HepG2 (cell line): ENCODE measurements around the gene ZNF428. TPM values are rescaled to one million over a fixed set of nuclear protein-coding genes. Genes with fewer than 3 reads are reported as not detected.

ENCODE experiments used
- ARHGAP35 ChIP-seq: sonication (generic); formaldehyde crosslinking; IDR thresholded peaks from 2 replicates; pipeline ENCODE4 v1.9.0; 2022; ENCODE audit warnings: mild to moderate bottlenecking, inconsistent platforms, moderate library complexity, missing genetic modification reagents, borderline replicate concordance
- ATF7 ChIP-seq, 2 experiments: fragments of 450-650 bp in 1 of 2; sonication (generic) in 1 of 2; formaldehyde crosslinking in 1 of 2; IDR thresholded peaks; 2 replicates each; pipeline versions ENCODE4 v1.4.0 to v1.6.1; 2016 to 2020; ENCODE audit warnings: antibody characterized with exemption in 1 of 2, mild to moderate bottlenecking in 1 of 2, missing genetic modification reagents in 1 of 2
- CCDC6 ChIP-seq: sonication (generic); formaldehyde crosslinking; IDR thresholded peaks from 2 replicates; pipeline ENCODE4 v1.8.1; 2022; ENCODE audit warnings: mild to moderate bottlenecking, missing genetic modification reagents, moderate library complexity
- CREM ChIP-seq, 2 experiments: sonication (generic) in 1 of 2; formaldehyde crosslinking in 1 of 2; IDR thresholded peaks; 2 replicates each; pipeline versions ENCODE4 v1.4.0 to v1.6.1; 2016 to 2020; ENCODE audit warnings: antibody characterized with exemption in 1 of 2, mild to moderate bottlenecking in 1 of 2, missing genetic modification reagents in 1 of 2
- KDM5B ChIP-seq: sonication (generic); formaldehyde crosslinking; IDR thresholded peaks from 2 replicates; pipeline ENCODE4 v1.4.0; 2020; ENCODE audit warnings: missing genetic modification reagents, mild to moderate bottlenecking, borderline replicate concordance
- MTF1 ChIP-seq: sonication (generic); formaldehyde crosslinking; IDR thresholded peaks from 2 replicates; pipeline ENCODE4 v1.5.0; 2020; ENCODE audit warnings: missing genetic modification reagents
- NAIF1 ChIP-seq: sonication (generic); formaldehyde crosslinking; IDR thresholded peaks from 2 replicates; pipeline ENCODE4 v1.5.0; 2020; ENCODE audit warnings: mild to moderate bottlenecking, missing genetic modification reagents, borderline replicate concordance
- NFATC3 ChIP-seq: sonication (generic); formaldehyde crosslinking; IDR thresholded peaks from 2 replicates; pipeline ENCODE4 v1.5.1; 2020; ENCODE audit warnings: mild to moderate bottlenecking, missing genetic modification reagents
- PHF20 ChIP-seq: sonication (generic); formaldehyde crosslinking; IDR thresholded peaks from 2 replicates; pipeline ENCODE4 v1.5.0; 2020; ENCODE audit warnings: mild to moderate bottlenecking, missing genetic modification reagents
- PITX1 ChIP-seq: sonication (generic); formaldehyde crosslinking; IDR thresholded peaks from 2 replicates; pipeline ENCODE4 v1.5.1; 2020; ENCODE audit warnings: mild to moderate bottlenecking, missing genetic modification reagents
- SRSF9 ChIP-seq: fragments of 200-400 bp; formaldehyde crosslinking; IDR thresholded peaks from 2 replicates; pipeline ENCODE4 v1.6.1; 2018; ENCODE audit warnings: borderline replicate concordance, mild to moderate bottlenecking, low read depth, low read length; ENCODE audit not compliant: insufficient read depth, poor library complexity, severe bottlenecking
- TEAD3 ChIP-seq: optimal IDR thresholded peaks from 2 replicates; pipeline ENCODE3; 2016; ENCODE audit warnings: borderline replicate concordance
- XBP1 ChIP-seq: sonication (generic); formaldehyde crosslinking; IDR thresholded peaks from 2 replicates; pipeline ENCODE4 v1.5.0; 2020; ENCODE audit warnings: missing genetic modification reagents
- ZFP36L1 ChIP-seq: sonication (generic); formaldehyde crosslinking; IDR thresholded peaks from 2 replicates; pipeline ENCODE4 v1.8.0; 2022; ENCODE audit warnings: mild to moderate bottlenecking, missing genetic modification reagents, moderate library complexity
- ZFP90 ChIP-seq: sonication (generic); formaldehyde crosslinking; IDR thresholded peaks from 2 replicates; pipeline ENCODE4 v1.8.0; 2022; ENCODE audit warnings: missing genetic modification reagents, mild to moderate bottlenecking, inconsistent platforms, borderline replicate concordance
- ZNF232 ChIP-seq: sonication (generic); formaldehyde crosslinking; IDR thresholded peaks from 2 replicates; pipeline ENCODE4 v1.4.0; 2020; ENCODE audit warnings: missing genetic modification reagents, borderline replicate concordance
- ZNF335 ChIP-seq: sonication (generic); formaldehyde crosslinking; IDR thresholded peaks from 2 replicates; pipeline ENCODE4 v1.4.0; 2020; ENCODE audit warnings: missing genetic modification reagents
- ZNF33B ChIP-seq: sonication (generic); formaldehyde crosslinking; IDR thresholded peaks from 2 replicates; pipeline ENCODE4 v1.5.1; 2020; ENCODE audit warnings: mild to moderate bottlenecking, missing genetic modification reagents
- ZNF615 ChIP-seq: sonication (generic); formaldehyde crosslinking; IDR thresholded peaks from 2 replicates; pipeline ENCODE4 v1.5.0; 2020; ENCODE audit warnings: mild to moderate bottlenecking, missing genetic modification reagents, borderline replicate concordance
- ZNF644 ChIP-seq: IDR thresholded peaks from 2 replicates; pipeline ENCODE4 v1.6.1; 2016; ENCODE audit warnings: low read depth
- ZNF841 ChIP-seq: sonication (generic); formaldehyde crosslinking; IDR thresholded peaks from 2 replicates; pipeline ENCODE4 v1.8.1; 2023; ENCODE audit warnings: missing genetic modification reagents, borderline replicate concordance
- ZSCAN29 ChIP-seq: sonication (generic); formaldehyde crosslinking; conservative IDR thresholded peaks from 2 replicates; pipeline ENCODE4 v1.4.0; 2020; ENCODE audit warnings: mild to moderate bottlenecking, missing genetic modification reagents
- polyA plus RNA-seq, 8 experiments: library from polyadenylated mRNA; depleted of rRNA in 3 of 8; stranded (reverse) in 7 of 8; unstranded in 1 of 8; fragments of >200 nt; fragmentation: Illumina TruSeq in 4 of 8; extraction: Trizol in 4 of 8; gene quantifications; 2 replicates each; pipeline versions ENCODE4 v1.2.1 to v1.2.3, GENCODE V29; 2011 to 2016; ENCODE audit warnings: low read depth in 4 of 8, missing spikeins in 1 of 8, mixed read lengths in 1 of 8; ENCODE audit not compliant: insufficient read depth in 1 of 8
- total RNA-seq, 5 experiments: library from RNA; depleted of rRNA; stranded (reverse); fragments of >200 nt; fragmentation: Illumina TruSeq; extraction: Trizol; gene quantifications; 2 replicates each; pipeline ENCODE4 v1.2.3, GENCODE V29; 2016; ENCODE audit warnings: low read depth in 1 of 5
- TF ChIP-seq, protein P1 (sequence below): sonication (generic); formaldehyde crosslinking; IDR thresholded peaks from 2 replicates; pipeline ENCODE4 v1.4.0; 2020; ENCODE audit warnings: mild to moderate bottlenecking, missing genetic modification reagents
- TF ChIP-seq, protein P2 (sequence below): sonication (generic); formaldehyde crosslinking; IDR thresholded peaks from 2 replicates; pipeline ENCODE4 v1.4.0; 2020; ENCODE audit warnings: mild to moderate bottlenecking, missing genetic modification reagents
- TF ChIP-seq, protein P3 (sequence below): sonication (generic); formaldehyde crosslinking; IDR thresholded peaks from 2 replicates; pipeline ENCODE4 v1.8.1; 2023; ENCODE audit warnings: missing genetic modification reagents, mild to moderate bottlenecking, borderline replicate concordance
- TF ChIP-seq, protein P4 (sequence below): sonication (generic); formaldehyde crosslinking; IDR thresholded peaks from 2 replicates; pipeline ENCODE4 v1.5.0; 2020; ENCODE audit warnings: missing genetic modification reagents
- TF ChIP-seq, protein P5 (sequence below): sonication (generic); formaldehyde crosslinking; IDR thresholded peaks from 2 replicates; pipeline ENCODE4 v1.9.0; 2021; ENCODE audit warnings: missing genetic modification reagents, borderline replicate concordance

ZNF428 gene
- total and polyA plus RNA-seq, 2 of the 13 experiments (the other 11 are each of a cell fraction or from before 2014, with no cell fraction given) = 10.4 to 26.9 TPM

DNA sequence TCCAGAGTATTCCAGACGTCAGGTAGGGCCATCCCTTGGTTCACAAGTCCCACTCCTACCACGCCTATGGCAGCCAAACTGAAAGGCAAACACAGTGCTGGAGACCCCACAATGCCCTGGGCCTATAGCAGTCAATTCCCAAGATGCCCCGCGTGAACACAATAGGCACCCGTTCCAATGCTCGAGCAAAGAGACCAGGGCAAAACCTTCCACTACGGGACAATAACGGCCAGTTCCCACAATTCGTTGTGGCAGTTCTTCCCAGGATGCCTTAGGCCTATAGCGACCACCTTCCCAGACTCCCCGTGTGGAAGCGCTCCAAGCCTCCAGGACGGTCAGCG lies 538 bp downstream of the ZNF428 start (continued):
- TF ChIP-seq ATF7 (IDR thresholded peaks at IDR 0.05) = no peak
- TF ChIP-seq ATF7 (CRISPR knock-in tag; IDR thresholded peaks at IDR 0.05) = no peak
- peak; percentile 20; the same call in 1 of the 2 replicates for TF ChIP-seq CCDC6 (CRISPR knock-in tag)
- no peak for TF ChIP-seq ZNF615 (CRISPR knock-in tag)
- TF ChIP-seq, protein P1, sequence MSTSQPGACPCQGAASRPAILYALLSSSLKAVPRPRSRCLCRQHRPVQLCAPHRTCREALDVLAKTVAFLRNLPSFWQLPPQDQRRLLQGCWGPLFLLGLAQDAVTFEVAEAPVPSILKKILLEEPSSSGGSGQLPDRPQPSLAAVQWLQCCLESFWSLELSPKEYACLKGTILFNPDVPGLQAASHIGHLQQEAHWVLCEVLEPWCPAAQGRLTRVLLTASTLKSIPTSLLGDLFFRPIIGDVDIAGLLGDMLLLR (CRISPR knock-in tag) = 0 out of 2 replicates have a peak, but pooled peaks have one; percentile 6
- TF ChIP-seq ZNF232 = 0 out of 2 replicates have a peak, but pooled peaks have one; percentile 80
- TF ChIP-seq TEAD3 (CRISPR knock-in tag) = peak; percentile 7
- 0 out of 2 replicates have a peak, but pooled peaks have one; percentile 38 for TF ChIP-seq ZNF644 (CRISPR knock-in tag)
- TF ChIP-seq PITX1 (CRISPR knock-in tag) = no peak
- TF ChIP-seq ZNF335 (CRISPR knock-in tag) = peak; percentile 62; the same call in 1 of the 2 replicates
- TF ChIP-seq ZFP36L1 (CRISPR knock-in tag) = 0 out of 2 replicates have a peak, but pooled peaks have one; percentile 38
- TF ChIP-seq ZNF841 = no peak
- TF ChIP-seq, protein P2, sequence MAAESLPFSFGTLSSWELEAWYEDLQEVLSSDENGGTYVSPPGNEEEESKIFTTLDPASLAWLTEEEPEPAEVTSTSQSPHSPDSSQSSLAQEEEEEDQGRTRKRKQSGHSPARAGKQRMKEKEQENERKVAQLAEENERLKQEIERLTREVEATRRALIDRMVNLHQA = no peak
- TF ChIP-seq ZNF33B (CRISPR knock-in tag) = 0 out of 2 replicates have a peak, but pooled peaks have one; percentile 1
- no peak for TF ChIP-seq ZFP90
- TF ChIP-seq ARHGAP35 (CRISPR knock-in tag) = no peak
- TF ChIP-seq CREM (IDR thresholded peaks at IDR 0.05) = peak; percentile 58; the same call in 1 of the 2 replicates
- no peak for TF ChIP-seq CREM (CRISPR knock-in tag; IDR thresholded peaks at IDR 0.05)
- no peak for TF ChIP-seq NFATC3 (CRISPR knock-in tag)
- TF ChIP-seq, protein P3, sequence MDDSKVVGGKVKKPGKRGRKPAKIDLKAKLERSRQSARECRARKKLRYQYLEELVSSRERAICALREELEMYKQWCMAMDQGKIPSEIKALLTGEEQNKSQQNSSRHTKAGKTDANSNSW = no peak
- TF ChIP-seq, protein P4, sequence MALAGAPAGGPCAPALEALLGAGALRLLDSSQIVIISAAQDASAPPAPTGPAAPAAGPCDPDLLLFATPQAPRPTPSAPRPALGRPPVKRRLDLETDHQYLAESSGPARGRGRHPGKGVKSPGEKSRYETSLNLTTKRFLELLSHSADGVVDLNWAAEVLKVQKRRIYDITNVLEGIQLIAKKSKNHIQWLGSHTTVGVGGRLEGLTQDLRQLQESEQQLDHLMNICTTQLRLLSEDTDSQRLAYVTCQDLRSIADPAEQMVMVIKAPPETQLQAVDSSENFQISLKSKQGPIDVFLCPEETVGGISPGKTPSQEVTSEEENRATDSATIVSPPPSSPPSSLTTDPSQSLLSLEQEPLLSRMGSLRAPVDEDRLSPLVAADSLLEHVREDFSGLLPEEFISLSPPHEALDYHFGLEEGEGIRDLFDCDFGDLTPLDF (CRISPR knock-in tag) = no peak
- TF ChIP-seq SRSF9 = no peak
- TF ChIP-seq, protein P5, sequence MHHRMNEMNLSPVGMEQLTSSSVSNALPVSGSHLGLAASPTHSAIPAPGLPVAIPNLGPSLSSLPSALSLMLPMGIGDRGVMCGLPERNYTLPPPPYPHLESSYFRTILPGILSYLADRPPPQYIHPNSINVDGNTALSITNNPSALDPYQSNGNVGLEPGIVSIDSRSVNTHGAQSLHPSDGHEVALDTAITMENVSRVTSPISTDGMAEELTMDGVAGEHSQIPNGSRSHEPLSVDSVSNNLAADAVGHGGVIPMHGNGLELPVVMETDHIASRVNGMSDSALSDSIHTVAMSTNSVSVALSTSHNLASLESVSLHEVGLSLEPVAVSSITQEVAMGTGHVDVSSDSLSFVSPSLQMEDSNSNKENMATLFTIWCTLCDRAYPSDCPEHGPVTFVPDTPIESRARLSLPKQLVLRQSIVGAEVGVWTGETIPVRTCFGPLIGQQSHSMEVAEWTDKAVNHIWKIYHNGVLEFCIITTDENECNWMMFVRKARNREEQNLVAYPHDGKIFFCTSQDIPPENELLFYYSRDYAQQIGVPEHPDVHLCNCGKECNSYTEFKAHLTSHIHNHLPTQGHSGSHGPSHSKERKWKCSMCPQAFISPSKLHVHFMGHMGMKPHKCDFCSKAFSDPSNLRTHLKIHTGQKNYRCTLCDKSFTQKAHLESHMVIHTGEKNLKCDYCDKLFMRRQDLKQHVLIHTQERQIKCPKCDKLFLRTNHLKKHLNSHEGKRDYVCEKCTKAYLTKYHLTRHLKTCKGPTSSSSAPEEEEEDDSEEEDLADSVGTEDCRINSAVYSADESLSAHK = no peak
- no peak for TF ChIP-seq KDM5B
- TF ChIP-seq ZSCAN29 (CRISPR knock-in tag) = 0 out of 2 replicates have a peak, but pooled peaks have one; percentile 69
- no peak for TF ChIP-seq NAIF1
- 0 out of 2 replicates have a peak, but pooled peaks have one; percentile 28 for TF ChIP-seq XBP1 (CRISPR knock-in tag)
- peak; percentile 73 for TF ChIP-seq PHF20
- TF ChIP-seq MTF1 (CRISPR knock-in tag) = no peak
